ENCODE measurements around the gene VPS13D.

The VPS13D gene

GRCh38 chr1:12368646-12369045, 138.8 kb downstream of the VPS13D start:
- Histone ChIP-seq H3F3A (ENCODE audit: insufficient read depth, low read length) (no peaks in the 10 kb centered on the region), H3K9me2 (replicated peaks; ENCODE audit: insufficient read depth, low read length) (no peaks in the 10 kb centered on the region), H3K4me1 (ENCODE audit: low read length) (no peaks in the 10 kb centered on the region), H3K4me3 (ENCODE audit: low read length) (no peak overlapping the region), H4K20me1 (ENCODE audit: insufficient read depth, low read length) (no peaks in the 10 kb centered on the region), H3K79me2 (ENCODE audit: low read length) (no peaks in the 10 kb centered on the region), H3K36me3 (replicated peaks; ENCODE audit: insufficient read depth, low read length) (no peaks in the 10 kb centered on the region), H3K9ac (ENCODE audit: low read length) (no peak overlapping the region), H3K4me2 (ENCODE audit: low read depth, low read length) (no peak overlapping the region), H3K27me3 (replicated peaks; ENCODE audit: insufficient read depth, low read length) (no peaks in the 10 kb centered on the region), H2AFZ (ENCODE audit: low read length) (no peak overlapping the region), H3K27ac (ENCODE audit: low read length) (no peak overlapping the region), H3K9me3 (replicated peaks; ENCODE audit: insufficient read depth, low read length) (no peaks in the 10 kb centered on the region)
- no peak for TF ChIP-seq EZH2phosphoT487 (IDR thresholded peaks at IDR 0.05; ENCODE audit: low read length)
- TF ChIP-seq CTCF (IDR thresholded peaks at IDR 0.05; ENCODE audit: low read length), result no peak
- TF ChIP-seq EZH2 (optimal IDR thresholded peaks at IDR 0.05; ENCODE audit: low read depth, low read length), result no peak
- no peak for DNase-seq

- TF ChIP-seq EZH2phosphoT487 (IDR thresholded peaks at IDR 0.05; ENCODE audit: low read length), result no peak
- no peak for TF ChIP-seq CTCF (IDR thresholded peaks at IDR 0.05; ENCODE audit: low read length)
- TF ChIP-seq EZH2 (optimal IDR thresholded peaks at IDR 0.05; ENCODE audit: low read depth, low read length), result no peak
- H4K20me1 ChIP-seq (ENCODE audit: insufficient read depth, low read length), result no peaks in the 10 kb centered on the region
- no peaks in the 10 kb centered on the region for H3F3A ChIP-seq (ENCODE audit: insufficient read depth, low read length)
- no peak overlapping the region for H3K9ac ChIP-seq (ENCODE audit: low read length)
- H3K4me3 ChIP-seq (ENCODE audit: low read length), result no peak overlapping the region
- H3K27ac ChIP-seq (ENCODE audit: low read length), result no peak overlapping the region
- no peaks in the 10 kb centered on the region for H3K27me3 ChIP-seq (replicated peaks; ENCODE audit: insufficient read depth, low read length)
- no peaks in the 10 kb centered on the region for H3K79me2 ChIP-seq (ENCODE audit: low read length)
- H3K9me2 ChIP-seq (replicated peaks; ENCODE audit: insufficient read depth, low read length), result no peaks in the 10 kb centered on the region
- H2AFZ ChIP-seq (ENCODE audit: low read length), result no peak overlapping the region
- H3K36me3 ChIP-seq (replicated peaks; ENCODE audit: insufficient read depth, low read length), result no peaks in the 10 kb centered on the region
- H3K4me2 ChIP-seq (ENCODE audit: low read depth, low read length), result no peak overlapping the region
- H3K4me1 ChIP-seq (ENCODE audit: low read length), result no peaks in the 10 kb centered on the region
- H3K9me3 ChIP-seq (replicated peaks; ENCODE audit: insufficient read depth, low read length), result no peaks in the 10 kb centered on the region
- DNase-seq, result no peak
Observed at GRCh38 chr1:12369258-12369657, 139.4 kb downstream of the VPS13D start.

- Histone ChIP-seq H4K20me1 (ENCODE audit: insufficient read depth, low read length) (no peaks in the 10 kb centered on the region), H3K27me3 (replicated peaks; ENCODE audit: insufficient read depth, low read length) (no peaks in the 10 kb centered on the region), H3K9me3 (replicated peaks; ENCODE audit: insufficient read depth, low read length) (no peaks in the 10 kb centered on the region), H3K36me3 (replicated peaks; ENCODE audit: insufficient read depth, low read length) (no peaks in the 10 kb centered on the region), H3K4me1 (ENCODE audit: low read length) (no peaks in the 10 kb centered on the region), H3K9me2 (replicated peaks; ENCODE audit: insufficient read depth, low read length) (no peaks in the 10 kb centered on the region), H3K9ac (ENCODE audit: low read length) (peak overlapping the region; percentile 18; the same call in 1 of the 2 replicates), H3K4me2 (ENCODE audit: low read depth, low read length) (peak overlapping the region; percentile 46), H3K4me3 (ENCODE audit: low read length) (peak overlapping the region; percentile 22; the same call in 1 of the 2 replicates), H3K79me2 (ENCODE audit: low read length) (no peaks in the 10 kb centered on the region), H2AFZ (ENCODE audit: low read length) (no peak overlapping the region), H3F3A (ENCODE audit: insufficient read depth, low read length) (no peaks in the 10 kb centered on the region), H3K27ac (ENCODE audit: low read length) (no peak overlapping the region)
- TF ChIP-seq EZH2phosphoT487 (IDR thresholded peaks at IDR 0.05; ENCODE audit: low read length), result no peak
- no peak for TF ChIP-seq CTCF (IDR thresholded peaks at IDR 0.05; ENCODE audit: low read length)
- no peak for DNase-seq
Observed at GRCh38 chr1:12370333-12370975, 140.6 kb downstream of the VPS13D start.
